NCI-H1694 (cell line): ENCODE data around the gene KRTAP9-9.
"Not testable (repeated sequence)": the region's sequence is repeated elsewhere in the genome, so short reads cannot be mapped to it uniquely, and the experiment has no call there.

Experiments
- DNase-seq: peaks from one replicate; lab custom pipeline; 2025; lab: John Stamatoyannopoulos, UW

KRTAP9-9 gene

DNA sequence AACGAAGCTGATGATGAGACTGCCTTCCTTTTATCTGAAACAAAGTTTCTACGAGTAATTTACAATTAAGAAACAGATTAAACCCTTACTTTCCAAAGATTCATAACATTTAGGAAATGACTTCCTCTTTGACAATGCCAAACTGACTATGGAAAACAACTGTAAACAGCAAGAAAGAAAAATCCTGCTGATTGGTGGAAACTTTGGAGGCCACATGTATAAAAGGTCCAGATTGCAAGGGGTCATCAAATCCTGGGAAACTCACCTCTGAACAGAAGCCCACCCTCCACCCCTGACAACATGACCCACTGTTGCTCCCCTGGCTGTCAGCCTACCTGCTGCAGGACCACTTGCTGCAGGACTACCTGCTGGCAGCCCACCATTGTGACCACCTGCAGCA lies 9.9 kb downstream of the KRTAP9-9 start, which contains the start of gene KRTAP9-6:
KRTAP9-6 (plus strand) TSS at position 301 of the 400 bp plus-strand sequence; CDS start at position 301, 0 bp downstream.
- DNase-seq: no peak

DNA sequence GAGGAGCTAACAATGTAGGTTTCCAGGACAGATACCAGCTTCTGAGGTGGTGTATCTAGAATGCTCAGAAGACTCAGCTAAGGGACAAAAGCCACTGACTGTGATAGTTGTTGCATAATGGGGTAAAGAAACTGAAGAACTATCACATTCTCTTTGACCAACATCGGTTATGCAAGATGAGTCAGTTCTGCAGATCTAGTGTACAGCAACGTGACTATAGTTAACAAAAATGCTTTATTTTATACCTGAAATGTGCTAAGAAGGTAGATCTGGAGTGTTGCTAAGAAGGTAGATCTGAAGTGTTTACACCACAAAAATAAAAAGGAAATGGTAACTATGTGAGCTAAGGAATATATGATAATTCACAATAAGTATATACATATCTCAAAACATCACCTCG lies 12.5 kb downstream of the KRTAP9-9 start:
- DNase-seq: no peak

DNA sequence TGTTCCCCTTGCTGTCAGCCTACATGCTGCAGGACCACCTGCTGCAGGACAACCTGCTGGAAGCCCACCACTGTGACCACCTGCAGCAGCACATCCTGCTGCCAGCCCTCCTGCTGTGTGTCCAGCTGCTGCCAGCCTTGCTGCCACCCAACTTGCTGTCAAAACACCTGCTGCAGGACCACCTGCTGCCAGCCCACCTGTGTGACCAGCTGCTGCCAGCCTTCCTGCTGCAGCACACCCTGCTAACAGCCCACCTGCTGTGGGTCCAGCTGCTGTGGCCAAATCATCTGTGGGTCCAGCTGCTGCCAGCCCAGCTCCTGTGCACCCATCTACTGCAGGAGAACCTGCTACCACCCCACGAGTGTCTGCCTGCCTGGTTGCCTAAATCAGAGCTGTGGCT lies 16.1 kb downstream of the KRTAP9-9 start:
- not testable (repeated sequence) for DNase-seq

DNA sequence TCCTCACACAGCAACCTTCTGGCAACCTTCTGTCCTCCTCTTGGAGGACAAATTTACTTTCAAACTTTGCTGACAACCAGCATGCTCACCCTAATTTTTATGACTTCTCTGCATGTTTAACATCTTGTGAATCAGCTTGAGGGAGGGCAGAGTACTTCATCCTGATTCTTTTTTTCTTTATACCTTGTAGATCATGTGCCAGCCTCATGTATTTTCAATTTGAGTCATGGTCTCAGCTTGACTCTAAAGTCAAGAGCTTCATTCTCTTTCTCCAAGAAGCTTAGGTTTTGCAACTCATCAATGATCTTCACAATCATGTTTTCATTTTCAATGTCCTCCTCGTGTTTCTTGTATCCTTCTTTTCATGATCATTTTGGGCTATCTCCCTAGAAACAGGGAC lies 16.7 kb downstream of the KRTAP9-9 start:
- DNase-seq: no peak

DNA sequence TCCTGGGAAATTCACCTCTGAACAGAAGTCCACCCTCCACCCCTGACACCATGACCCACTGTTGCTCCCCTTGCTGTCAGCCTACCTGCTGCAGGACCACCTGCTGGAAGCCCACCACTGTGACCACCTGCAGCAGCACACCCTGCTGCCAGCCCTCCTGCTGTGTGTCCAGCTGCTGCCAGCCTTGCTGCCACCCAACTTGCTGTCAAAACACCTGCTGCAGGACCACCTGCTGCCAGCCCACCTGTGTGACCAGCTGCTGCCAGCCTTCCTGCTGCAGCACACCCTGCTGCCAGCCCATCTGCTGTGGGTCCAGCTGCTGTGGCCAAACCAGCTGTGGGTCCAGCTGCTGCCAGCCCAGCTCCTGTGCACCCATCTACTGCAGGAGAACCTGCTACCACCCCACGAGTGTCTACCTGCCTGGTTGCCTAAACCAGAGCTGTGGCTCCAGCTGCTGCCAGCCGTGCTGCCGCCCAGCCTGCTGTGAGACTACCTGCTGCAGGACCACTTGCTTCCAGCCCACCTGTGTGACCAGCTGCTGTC lies 20.5 kb downstream of the KRTAP9-9 start, which contains the start of gene KRTAP9-7:
KRTAP9-7 (plus strand) TSS at position 51 of the 543 bp plus-strand sequence; CDS start at position 51, 0 bp downstream.
- not testable (repeated sequence) for DNase-seq

DNA sequence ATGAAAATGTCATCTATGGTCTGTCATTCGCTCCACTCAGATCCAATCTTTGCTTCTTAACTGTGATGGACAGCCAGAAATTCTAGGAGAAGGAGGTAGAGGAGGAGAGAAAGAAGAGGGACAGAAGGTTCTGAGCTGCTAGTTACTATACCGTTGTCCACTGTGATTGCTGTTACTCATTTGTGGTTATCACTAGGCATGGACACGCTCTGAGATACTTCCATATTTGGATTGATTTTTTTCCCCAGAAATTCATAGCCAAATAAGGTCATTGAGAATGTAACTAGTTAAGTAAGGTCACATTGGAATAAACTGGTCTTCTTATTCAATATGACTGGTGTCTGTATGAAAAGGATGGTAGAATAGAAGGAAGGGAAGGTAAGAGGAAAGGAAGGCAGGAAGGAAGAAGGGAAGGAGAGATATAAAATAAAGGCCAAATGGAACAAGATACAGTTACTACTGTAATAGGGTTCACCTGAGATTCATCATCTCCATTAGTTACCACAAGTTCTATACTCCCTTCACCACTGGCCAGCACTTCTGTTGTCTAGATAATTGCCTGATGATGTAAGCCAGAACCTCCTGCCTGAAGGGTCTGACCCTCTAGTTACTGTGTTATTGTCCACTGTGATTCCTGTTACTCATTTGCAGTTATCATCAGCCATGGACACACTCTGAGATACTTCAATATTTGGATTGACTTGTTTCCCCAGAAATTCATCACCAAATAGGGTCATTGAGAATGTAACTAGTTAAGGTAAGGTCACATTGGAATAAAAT lies 23.2 kb downstream of the KRTAP9-9 start:
- no peak for DNase-seq

DNA sequence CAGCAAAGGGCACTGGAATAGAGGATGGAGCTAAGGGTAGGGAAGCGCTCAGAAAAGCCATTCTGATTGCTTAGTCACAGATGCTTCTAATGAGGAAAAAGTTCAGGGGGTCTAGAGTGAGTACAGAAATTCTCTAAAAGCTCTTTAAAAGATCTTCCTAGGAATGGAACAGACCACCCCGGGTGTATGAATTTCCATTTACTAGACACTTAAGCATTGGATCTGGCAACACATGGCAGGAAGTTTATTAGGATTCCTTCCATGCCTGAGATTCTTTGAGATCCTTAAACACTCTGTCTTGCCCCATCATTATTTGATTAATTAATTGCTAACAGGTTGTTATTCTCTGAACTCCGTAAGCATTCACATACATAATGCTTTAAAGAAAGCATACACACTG lies 28.9 kb downstream of the KRTAP9-9 start:
- no peak for DNase-seq

DNA sequence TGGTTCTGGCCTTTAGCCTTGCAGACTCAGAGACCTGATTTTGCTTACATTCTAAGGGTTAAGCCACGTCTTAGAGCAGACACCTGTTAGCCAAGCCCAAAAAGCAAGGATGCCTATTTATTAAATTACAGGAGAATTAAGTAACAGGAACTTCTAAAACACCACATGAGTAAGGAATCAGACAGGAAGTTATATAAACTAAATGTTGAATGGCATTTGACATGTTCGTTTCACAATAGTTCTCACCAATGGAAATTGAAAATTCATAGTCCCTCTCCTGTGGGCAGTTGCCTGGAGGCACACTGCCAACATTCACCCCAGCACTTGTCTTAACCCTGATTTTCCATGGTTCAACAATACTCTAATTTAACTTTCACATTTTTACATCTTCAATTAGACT lies 29.4 kb downstream of the KRTAP9-9 start:
- no peak for DNase-seq

DNA sequence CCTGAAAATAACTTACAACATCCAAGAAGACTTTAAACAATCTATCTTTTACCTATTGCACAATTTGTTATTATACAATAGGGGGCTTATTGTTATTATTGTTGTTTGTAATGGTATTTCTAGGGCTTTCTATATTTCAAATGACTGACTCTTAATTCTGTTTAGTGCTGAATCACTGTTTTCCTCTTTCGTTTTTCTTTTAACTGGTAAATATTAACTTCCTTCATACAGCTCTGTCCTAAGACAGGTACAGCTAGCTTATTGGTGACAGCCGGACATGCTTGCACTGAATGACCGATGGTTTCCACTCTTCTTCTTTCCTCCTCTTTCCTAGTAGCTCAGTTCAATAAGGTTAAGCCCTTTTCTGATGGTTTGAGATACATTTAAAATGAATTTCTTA lies 31.9 kb downstream of the KRTAP9-9 start:
- no peak for DNase-seq

DNA sequence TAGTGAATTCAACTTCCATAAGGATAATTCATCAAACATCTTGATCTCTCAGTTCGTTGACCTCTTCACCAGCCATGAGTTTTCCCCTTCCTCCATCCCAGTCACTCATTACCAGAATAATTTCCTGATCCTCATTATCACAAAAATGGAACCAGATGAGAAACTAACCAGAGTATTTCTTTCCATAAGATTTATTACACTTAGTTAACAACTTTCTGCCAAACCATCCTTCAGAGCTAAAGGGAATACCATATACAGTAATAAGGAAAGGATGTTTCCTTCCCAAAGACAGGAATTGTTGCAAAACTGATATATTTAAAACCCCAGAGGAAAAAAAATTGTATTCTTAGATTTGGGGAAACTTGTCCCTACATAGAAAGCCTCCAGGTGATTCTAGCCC lies 38.8 kb downstream of the KRTAP9-9 start:
- DNase-seq: no peak

DNA sequence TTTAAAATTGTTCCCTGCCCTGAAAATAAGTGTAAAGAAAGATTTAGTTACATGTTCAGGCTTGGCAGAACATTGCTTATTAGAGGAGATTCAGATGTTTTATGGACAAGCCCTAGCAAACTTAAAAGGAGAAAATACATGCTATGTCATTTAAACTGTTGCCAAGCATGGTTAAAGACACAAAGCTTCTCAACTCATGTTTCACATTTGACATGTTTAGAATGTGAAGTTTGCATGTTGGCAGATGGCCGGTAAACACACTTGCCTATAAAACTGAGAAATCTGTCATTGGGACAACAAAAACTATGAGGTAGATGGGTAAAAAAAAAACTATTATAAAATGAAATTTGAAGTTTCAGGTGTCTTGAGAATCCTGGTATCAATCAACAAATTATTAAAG lies 41.7 kb downstream of the KRTAP9-9 start:
- DNase-seq: no peak

DNA sequence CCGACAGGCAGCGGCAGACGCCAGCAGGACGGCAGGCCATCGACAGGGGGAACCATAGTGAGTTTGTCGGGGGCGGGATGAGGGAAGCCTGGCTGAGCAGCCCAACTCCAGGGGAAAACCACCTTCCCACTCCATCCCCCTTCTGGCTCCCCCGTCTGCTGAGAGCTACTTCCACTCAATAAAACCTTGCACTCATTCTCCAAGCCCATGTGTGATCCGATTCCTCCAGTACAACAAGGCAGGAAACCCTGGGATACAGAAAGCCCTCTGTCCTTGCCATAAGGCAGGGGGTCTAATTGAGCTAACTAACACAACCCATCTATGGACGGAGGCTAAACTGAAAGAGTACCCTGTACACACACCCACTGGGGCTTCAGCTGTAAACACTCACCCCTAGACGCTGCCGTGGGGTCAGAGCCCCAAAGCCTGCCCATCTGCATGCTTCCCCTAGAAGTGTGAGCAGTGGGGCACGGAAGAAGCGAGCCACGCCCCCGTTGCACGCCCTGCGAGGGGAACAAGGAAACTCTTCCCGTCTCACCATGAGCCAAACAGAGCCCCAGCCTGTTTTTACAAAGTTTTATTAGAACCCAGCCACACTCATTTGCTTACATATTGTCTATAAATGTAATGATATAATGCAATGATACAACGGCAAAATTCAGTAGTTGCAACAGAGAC lies 43.4 kb downstream of the KRTAP9-9 start:
- no peak for DNase-seq

DNA sequence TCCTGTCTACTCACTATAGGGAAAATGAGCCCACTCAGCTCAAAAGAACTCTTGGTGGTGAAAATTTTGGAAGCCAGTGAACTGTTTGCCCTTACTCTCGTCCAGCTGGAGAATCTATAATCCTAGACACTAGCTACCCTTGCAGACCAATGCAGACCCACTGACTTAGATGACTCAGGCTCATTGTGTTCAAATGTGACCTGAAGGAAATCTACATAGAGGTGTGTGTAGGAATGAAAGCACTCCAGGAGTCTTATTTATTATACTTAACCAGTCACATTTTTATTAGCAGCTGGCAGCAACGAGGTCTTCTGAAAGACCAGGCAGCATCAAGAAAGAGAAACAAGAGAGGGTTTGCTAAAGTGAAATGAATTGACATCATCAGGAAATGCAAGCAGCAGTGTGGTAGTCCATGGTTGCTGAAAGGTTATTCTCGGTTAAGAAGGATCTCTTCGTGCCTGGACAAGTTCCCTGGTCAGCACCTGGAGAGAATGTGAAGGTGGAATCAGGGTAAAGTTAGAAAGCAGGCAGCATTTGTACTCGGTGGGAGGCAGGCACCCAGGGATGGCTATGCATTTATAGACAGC lies 46.1 kb downstream of the KRTAP9-9 start:
- no peak for DNase-seq

DNA sequence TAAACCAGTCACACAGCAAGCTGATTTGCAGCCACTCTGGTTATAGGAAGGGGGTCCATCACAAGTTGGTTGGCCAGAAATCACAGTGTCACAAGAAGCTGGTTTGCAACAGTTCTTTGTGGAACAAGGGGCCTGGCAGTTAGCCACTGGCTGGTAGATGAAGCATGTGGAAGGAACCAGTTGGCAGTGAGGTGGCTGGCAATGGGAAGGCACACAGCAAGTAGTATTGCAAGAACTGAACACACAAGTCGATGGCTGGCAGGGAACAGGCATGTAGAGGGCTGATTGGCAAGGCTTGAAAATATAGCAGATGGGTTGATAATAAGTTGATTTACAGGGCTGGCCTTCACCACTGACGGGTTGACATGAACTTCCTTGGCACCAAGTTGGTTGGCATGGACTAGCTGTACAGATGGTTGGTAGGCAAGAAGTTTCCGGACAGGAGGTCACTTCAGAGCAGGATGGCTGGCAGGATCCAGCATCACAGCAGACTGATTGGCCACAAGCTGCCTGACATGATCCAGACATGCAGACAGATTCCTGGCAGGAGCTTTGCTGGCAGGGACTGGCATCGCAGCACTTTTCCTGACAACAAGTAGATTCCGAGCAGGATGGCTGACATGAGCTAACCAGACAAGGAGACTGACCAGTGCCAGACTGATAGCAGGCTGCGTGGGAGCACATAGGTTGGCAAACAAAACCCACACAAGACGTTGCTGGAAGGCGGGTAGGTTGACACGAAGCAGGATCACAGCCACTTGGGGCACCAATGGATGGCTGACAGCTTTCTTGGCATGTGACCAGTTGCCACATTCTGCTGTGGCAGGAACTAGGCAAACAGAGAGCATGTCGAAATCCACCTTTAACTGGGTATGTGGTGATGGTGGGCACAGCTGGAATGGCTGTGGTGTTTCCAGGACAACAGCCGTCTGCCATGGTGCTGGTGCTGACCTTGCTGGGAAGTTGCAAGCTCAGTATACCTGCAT lies 47.0 kb downstream of the KRTAP9-9 start, which contains the start of gene KRTAP29-1:
KRTAP29-1 (minus strand) TSS at position 936 of the 986 bp plus-strand sequence; CDS start at position 936, 0 bp downstream.
- DNase-seq: peak; percentile 87

DNA sequence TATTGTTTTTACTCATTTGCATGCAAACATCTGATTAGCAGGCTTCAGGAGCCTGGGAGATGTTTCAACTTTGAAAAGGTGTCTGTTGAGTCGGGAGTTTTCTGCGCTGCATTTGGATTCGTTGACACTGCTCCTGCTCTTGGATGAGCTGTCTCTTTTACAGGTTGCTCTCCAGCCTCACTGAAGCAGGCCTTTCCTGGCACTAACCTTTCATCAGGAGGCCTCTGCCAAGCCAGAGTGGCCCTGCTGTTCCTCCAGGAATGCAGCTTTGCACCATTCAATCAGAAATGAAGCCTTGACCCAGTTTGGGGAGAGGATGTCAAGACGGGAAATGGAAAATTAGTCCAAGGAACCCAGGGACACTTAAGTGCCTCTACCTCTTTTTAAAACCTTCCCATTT lies 47.8 kb downstream of the KRTAP9-9 start:
- no peak for DNase-seq

DNA sequence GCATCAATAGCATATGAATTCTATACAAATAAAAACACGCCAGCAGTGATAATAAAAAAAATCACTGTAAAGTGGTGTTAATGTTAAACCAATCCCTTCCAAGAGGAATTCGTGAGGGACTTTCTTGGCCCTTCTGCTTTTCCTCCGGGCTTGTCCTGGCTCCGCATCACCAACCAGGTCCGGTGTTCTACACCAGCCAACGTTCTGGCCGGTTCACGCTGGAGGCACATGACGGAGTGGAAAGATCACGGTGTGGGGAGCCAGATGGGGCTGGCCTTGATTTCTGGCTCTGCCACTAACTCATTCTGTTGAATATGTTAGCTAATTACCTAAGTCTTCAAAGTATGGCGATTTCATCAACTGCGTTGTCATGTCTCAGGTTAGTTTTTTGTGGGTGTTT lies 48.9 kb downstream of the KRTAP9-9 start:
- DNase-seq: no peak
